ENCODE results near the gene SF1. TPM values are rescaled to one million over a fixed set of nuclear protein-coding genes. Genes with fewer than 3 reads are reported as not detected.

The SF1 gene
- total RNA-seq, 1 donor from 2014 or later, result 104 TPM

- DNase-seq (ENCODE audit: low spot score), result no peak
- no peak for ATAC-seq
Measured at GRCh38 chr11:64728757-64729365, 49.5 kb downstream of the SF1 start.

GRCh38 chr11:64726867-64727530 is 51.3 kb downstream of the SF1 start:
- no peak for ATAC-seq
- no peak for DNase-seq (ENCODE audit: low spot score)

GRCh38 chr11:64726211-64726641 is 52.1 kb downstream of the SF1 start:
- DNase-seq (ENCODE audit: low spot score) (no peak), ATAC-seq (no peak)

GRCh38 chr11:64724863-64725532 is 53.3 kb downstream of the SF1 start:
- ATAC-seq (peak; percentile 78), DNase-seq (ENCODE audit: low spot score) (peak; percentile 72)

GRCh38 chr11:64723907-64724862 is 54.2 kb downstream of the SF1 start:
- DNase-seq (ENCODE audit: low spot score) (no peak), ATAC-seq (no peak)

- peak; percentile 78 for DNase-seq (ENCODE audit: low spot score)
- peak; percentile 80 for ATAC-seq
Measured at GRCh38 chr11:64723117-64723906, 55.0 kb downstream of the SF1 start, which contains the start of gene NRXN2. NRXN2 (minus strand) TSS chr11:64723197; CDS start chr11:64713699, 9,498 bp downstream.

- ATAC-seq (no peak), DNase-seq (ENCODE audit: low spot score) (no peak)
Measured at GRCh38 chr11:64722141-64723065, 55.9 kb downstream of the SF1 start.

GRCh38 chr11:64721359-64721699 is 57.0 kb downstream of the SF1 start:
- no peak for DNase-seq (ENCODE audit: low spot score)
- ATAC-seq, result no peak

- DNase-seq (ENCODE audit: low spot score) (no peak), ATAC-seq (no peak)
Measured at GRCh38 chr11:64720640-64721358, 57.5 kb downstream of the SF1 start.

GRCh38 chr11:64720167-64720566 is 58.2 kb downstream of the SF1 start:
- DNase-seq (ENCODE audit: low spot score) (no peak), ATAC-seq (no peak)

GRCh38 chr11:64719406-64719805 is 58.9 kb downstream of the SF1 start:
- no peak for DNase-seq (ENCODE audit: low spot score)

GRCh38 chr11:64718780-64719124 is 59.6 kb downstream of the SF1 start:
- ATAC-seq (no peak), DNase-seq (ENCODE audit: low spot score) (no peak)

More at GRCh38 chr11:64719406-64719805, 58.9 kb downstream of the SF1 start:
- no peak for ATAC-seq

GRCh38 chr11:64718084-64718779 is 60.1 kb downstream of the SF1 start:
- DNase-seq (ENCODE audit: low spot score), result no peak
- ATAC-seq, result no peak

GRCh38 chr11:64717268-64717578 is 61.1 kb downstream of the SF1 start:
- DNase-seq (ENCODE audit: low spot score) (no peak), ATAC-seq (no peak)

- DNase-seq (ENCODE audit: low spot score) (no peak), ATAC-seq (no peak)
Measured at GRCh38 chr11:64716473-64717267, 61.7 kb downstream of the SF1 start.

- DNase-seq (ENCODE audit: low spot score) (no peak), ATAC-seq (no peak)
Measured at GRCh38 chr11:64715756-64716472, 62.4 kb downstream of the SF1 start.

GRCh38 chr11:64715110-64715509 is 63.2 kb downstream of the SF1 start:
- ATAC-seq, result no peak
- no peak for DNase-seq (ENCODE audit: low spot score)
